Gastrocnemius medialis (tissue), 4 donors: ENCODE results near the gene TMIE. TPM values are rescaled to one million over a fixed set of nuclear protein-coding genes. Genes with fewer than 3 reads are reported as not detected.

Source experiments
- ATAC-seq, 2 donors: fragments of 150-250 bp; one replicate each; pipeline ENCODE4 v1.9.1; 2016
- DNase-seq, 2 donors: peaks; one replicate each; pipeline ENCODE4 v3.0.0-alpha.2; 2019
- H3K27ac ChIP-seq, 4 donors: fragments of 200-600 bp; sonication (generic); 1 replicate in 1 of 4; 2 replicates in 3 of 4; pipeline ENCODE4 v1.5.1; 2016 to 2018; ENCODE audit warnings: mild to moderate bottlenecking in 2 of 4, moderate library complexity in 1 of 4
- H3K27me3 ChIP-seq, 3 donors: fragments of 200-600 bp; sonication (generic) in 2 of 3; 1 replicate in 1 of 3; 2 replicates in 2 of 3; pipeline versions ENCODE4 v1.5.1 to v1.6.0; 2016 to 2019; ENCODE audit warnings: mild to moderate bottlenecking in 1 of 3, moderate library complexity in 1 of 3
- H3K36me3 ChIP-seq, 2 donors: fragments of 200-600 bp; sonication (generic) in 1 of 2; one replicate each; pipeline ENCODE4 v1.5.1; 2017 to 2018
- H3K4me1 ChIP-seq, 2 donors: fragments of 200-600 bp; sonication (generic) in 1 of 2; one replicate each; pipeline ENCODE4 v1.5.1; 2016 to 2017; ENCODE audit warnings: mild to moderate bottlenecking in 2 of 2
- H3K4me3 ChIP-seq, 4 donors: fragments of 200-600 bp; sonication (generic) in 3 of 4; 1 replicate in 1 of 4; 2 replicates in 3 of 4; pipeline ENCODE4 v1.5.1; 2016 to 2019; ENCODE audit warnings: mild to moderate bottlenecking in 2 of 4
- H3K9me3 ChIP-seq, 3 donors: fragments of 200-600 bp; sonication (generic) in 2 of 3; 1 replicate in 1 of 3; 2 replicates in 2 of 3; pipeline ENCODE4 v1.5.1; 2016 to 2019
- POLR2A ChIP-seq, 2 donors: fragments of 450-650 bp; IDR thresholded peaks; one replicate each; pipeline ENCODE4 v1.6.1; 2017; ENCODE audit warnings: antibody characterized with exemption in 2 of 2, mild to moderate bottlenecking in 2 of 2, moderate library complexity in 2 of 2
- in situ Hi-C, 4 donors: fragments of 200-750 bp; cut with MboI; loops; one replicate each; pipeline versions ENCODE4 v1.15.0 to v1.8.0; 2017; ENCODE audit warnings: low sequenced_read_pairs in 4 of 4
- intact Hi-C: fragments of 100-400 bp; cut with DNase I; formaldehyde crosslinking; loops from one replicate; pipeline ENCODE4 v1.15.1; 2023; ENCODE audit warnings: low total_unique reads
- total RNA-seq, 4 donors: library from RNA; depleted of rRNA; stranded (reverse); fragments of >200 nt; gene quantifications; one replicate each; pipeline versions ENCODE4 v1.1.0 to v1.2.3, GENCODE V29; 2016
- TF ChIP-seq, protein P1 (sequence below), 5 experiments: fragments of 450-650 bp in 3 of 5; fragments of 200-600 bp in 2 of 5; sonication (generic) in 2 of 5; IDR thresholded peaks in 4 of 5; conservative IDR thresholded peaks in 1 of 5; 1 replicate in 4 of 5; 2 replicates in 1 of 5; pipeline ENCODE4 v1.5.1; 2016 to 2019; ENCODE audit warnings: antibody characterized with exemption in 5 of 5, mild to moderate bottlenecking in 3 of 5, moderate library complexity in 3 of 5

TMIE gene
- total RNA-seq, 4 donors from 2014 or later, result 0.20 to 0.26 (median 0.22) TPM; not detected in 1

DNA sequence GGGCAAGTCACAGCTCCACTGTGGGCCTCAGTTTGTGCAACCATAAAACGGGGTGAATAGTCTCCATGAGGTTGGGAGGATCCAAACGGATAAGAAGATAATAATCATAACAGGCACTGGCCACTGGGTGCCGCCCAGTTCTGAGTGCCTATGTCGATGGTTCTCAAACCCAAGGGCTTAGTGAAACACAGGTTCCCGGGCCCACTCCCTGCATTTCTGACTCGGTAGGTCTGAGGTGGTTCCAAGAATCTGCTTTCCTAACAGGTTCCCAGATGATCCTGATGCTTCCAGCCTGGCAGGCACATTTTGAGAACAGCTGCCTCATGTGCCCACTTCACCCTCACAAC lies 28.9 kb upstream of the TMIE start:
- no peaks in the 10 kb centered on the region for H3K4me1 ChIP-seq
- in situ Hi-C loops, result no loop called here
- DNase-seq (peak in 1 of 2 donors; percentile 1), ATAC-seq (no peak)
- H3K36me3 ChIP-seq, result peaks cover 0 to 34% of the 10 kb centered on the region in 2 donors
- H3K27ac ChIP-seq, result no peak overlapping the region
- intact Hi-C loops, result no loop called here
- H3K9me3 ChIP-seq, result no peaks in the 10 kb centered on the region
- no peak overlapping the region for H3K4me3 ChIP-seq
- no peaks in the 10 kb centered on the region for H3K27me3 ChIP-seq
- TF ChIP-seq, protein P1, sequence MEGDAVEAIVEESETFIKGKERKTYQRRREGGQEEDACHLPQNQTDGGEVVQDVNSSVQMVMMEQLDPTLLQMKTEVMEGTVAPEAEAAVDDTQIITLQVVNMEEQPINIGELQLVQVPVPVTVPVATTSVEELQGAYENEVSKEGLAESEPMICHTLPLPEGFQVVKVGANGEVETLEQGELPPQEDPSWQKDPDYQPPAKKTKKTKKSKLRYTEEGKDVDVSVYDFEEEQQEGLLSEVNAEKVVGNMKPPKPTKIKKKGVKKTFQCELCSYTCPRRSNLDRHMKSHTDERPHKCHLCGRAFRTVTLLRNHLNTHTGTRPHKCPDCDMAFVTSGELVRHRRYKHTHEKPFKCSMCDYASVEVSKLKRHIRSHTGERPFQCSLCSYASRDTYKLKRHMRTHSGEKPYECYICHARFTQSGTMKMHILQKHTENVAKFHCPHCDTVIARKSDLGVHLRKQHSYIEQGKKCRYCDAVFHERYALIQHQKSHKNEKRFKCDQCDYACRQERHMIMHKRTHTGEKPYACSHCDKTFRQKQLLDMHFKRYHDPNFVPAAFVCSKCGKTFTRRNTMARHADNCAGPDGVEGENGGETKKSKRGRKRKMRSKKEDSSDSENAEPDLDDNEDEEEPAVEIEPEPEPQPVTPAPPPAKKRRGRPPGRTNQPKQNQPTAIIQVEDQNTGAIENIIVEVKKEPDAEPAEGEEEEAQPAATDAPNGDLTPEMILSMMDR (IDR thresholded peaks at IDR 0.05 in 4 of 5, conservative IDR thresholded peaks at IDR 0.05 in 1 of 5), result no peak
- TF ChIP-seq POLR2A (IDR thresholded peaks at IDR 0.05), result no peak

DNA sequence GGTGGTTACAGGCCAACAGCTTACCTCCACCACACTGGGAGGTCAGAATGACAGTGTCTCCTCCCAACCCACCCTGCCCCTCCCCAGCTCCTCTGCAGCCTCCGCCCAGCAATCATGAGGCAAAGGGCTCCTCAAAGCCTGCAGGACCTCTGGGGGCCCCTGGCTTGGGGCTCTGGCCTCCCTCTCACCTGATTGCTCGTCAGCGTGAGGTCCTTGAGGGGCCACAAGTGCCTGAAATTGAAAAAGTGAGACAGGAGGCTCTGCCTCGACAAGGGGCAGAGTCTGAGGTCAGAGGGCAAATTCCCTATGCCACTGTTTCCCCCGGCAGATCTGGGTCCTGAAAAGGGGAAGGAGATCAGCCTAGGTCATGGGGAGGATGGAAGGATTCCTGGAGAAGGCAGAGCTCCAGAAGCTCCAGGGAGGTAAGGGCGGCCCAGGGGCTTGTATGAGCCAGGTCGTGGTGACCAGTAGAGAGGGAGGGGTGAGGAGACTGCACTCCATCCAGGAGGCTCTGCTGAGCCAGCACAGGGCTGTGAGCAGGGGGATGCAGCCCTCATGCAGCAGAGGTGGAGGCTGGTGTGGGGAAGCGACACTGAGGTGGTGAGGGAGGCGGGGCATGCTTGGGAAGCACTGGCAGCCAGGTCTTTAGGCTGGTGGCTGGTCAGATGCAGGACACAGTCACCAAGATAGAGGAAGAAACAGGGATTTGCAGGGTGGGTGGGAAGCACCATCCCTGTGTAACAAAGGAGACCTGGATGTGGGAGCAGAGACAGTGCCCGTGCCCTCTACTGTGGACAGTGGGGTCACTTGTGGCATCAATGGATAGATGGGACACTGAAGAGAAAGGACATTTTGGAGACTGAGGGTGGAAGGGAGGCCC lies 27.8 kb upstream of the TMIE start:
- in situ Hi-C loops (no loop called here), intact Hi-C loops (no loop called here)
- no peaks in the 10 kb centered on the region for H3K27me3 ChIP-seq
- TF ChIP-seq POLR2A (IDR thresholded peaks at IDR 0.05), result no peak
- TF ChIP-seq, protein P1 (IDR thresholded peaks at IDR 0.05 in 4 of 5, conservative IDR thresholded peaks at IDR 0.05 in 1 of 5), result no peak
- H3K27ac ChIP-seq, result no peak overlapping the region
- DNase-seq (peak in 1 of 2 donors; percentile 1), ATAC-seq (no peak)
- H3K9me3 ChIP-seq, result no peaks in the 10 kb centered on the region
- H3K4me3 ChIP-seq, result no peak overlapping the region
- peaks cover 0 to 34% of the 10 kb centered on the region in 2 donors for H3K36me3 ChIP-seq
- no peaks in the 10 kb centered on the region for H3K4me1 ChIP-seq

DNA sequence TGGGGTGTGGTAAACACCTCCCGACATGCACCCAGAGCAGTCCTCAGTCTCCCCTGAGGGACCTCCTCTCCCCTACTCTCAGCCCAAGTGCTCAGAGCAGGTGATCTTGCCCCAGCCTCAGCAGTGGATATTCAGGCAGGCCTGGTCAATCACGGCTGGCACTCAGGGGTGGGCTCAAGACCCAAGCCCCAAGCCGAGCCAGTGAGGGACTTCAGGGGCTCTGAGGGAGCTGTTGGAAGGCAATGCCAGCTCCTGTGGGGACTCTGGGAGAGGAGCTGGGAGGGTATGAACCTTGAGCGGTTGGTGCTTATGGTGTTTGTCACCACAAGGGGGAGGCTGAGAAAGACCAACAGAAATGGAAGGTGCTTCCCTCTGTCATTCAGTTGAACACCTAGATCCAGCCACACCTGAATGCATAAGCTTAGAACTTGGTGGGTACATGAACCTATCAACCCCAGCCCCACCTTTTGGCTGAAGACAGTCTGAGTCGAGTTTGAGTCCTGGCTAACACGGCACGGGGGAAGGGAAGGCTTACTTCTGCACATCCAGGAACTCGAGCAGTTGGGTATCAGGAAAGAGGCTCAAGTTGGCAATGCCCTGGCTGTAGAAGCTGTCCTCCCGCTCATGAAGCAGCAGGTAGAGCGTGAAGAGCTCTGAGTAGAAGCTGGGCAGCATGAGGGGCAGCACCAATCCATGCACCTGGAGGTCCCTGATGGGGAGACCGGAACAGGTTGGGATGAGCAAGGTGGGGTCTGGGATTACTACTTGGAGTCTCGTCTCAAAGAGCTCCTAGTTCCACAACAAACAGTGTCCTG lies 27.0 kb upstream of the TMIE start:
- no peaks in the 10 kb centered on the region for H3K9me3 ChIP-seq
- H3K27me3 ChIP-seq, result no peaks in the 10 kb centered on the region
- DNase-seq (peak in 1 of 2 donors; percentile 6), ATAC-seq (no peak)
- intact Hi-C loops, result no loop called here
- H3K4me1 ChIP-seq, result no peaks in the 10 kb centered on the region
- H3K4me3 ChIP-seq, result no peak overlapping the region
- in situ Hi-C loops, result no loop called here
- H3K27ac ChIP-seq, result no peak overlapping the region
- no peak for TF ChIP-seq POLR2A (IDR thresholded peaks at IDR 0.05)
- TF ChIP-seq, protein P1 (IDR thresholded peaks at IDR 0.05 in 4 of 5, conservative IDR thresholded peaks at IDR 0.05 in 1 of 5), result no peak
- peaks cover 0 to 34% of the 10 kb centered on the region in 2 donors for H3K36me3 ChIP-seq

DNA sequence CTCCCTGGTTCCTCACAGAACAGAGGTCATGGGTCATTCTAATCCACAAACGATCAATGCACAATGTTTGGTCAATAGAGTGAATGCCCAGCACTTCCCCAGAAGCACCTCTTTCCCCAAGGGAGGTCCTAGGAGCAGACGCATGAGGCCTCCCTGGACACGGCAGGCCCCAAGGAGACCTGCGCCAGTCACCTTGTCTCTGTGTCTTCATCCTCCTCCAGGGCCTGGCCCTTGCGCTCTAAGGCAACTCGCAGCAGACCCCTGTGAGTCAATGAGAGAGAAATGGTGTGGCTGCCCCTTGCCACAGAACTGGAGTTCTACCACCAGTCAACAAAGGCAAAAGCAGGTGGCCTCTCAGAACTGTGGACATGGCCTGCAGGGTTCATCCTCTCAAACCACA lies 25.8 kb upstream of the TMIE start:
- DNase-seq (no peak), ATAC-seq (no peak)
- H3K4me3 ChIP-seq, result no peak overlapping the region
- no peak overlapping the region for H3K27ac ChIP-seq
- H3K9me3 ChIP-seq, result no peaks in the 10 kb centered on the region
- H3K36me3 ChIP-seq, result peaks cover 0 to 41% of the 10 kb centered on the region in 2 donors
- in situ Hi-C loops, result loop anchor here in 1 of 4 donors (25.0 kb wide), 1 partner anchor 337 kb away; no protein-coding TSS in a partner anchor
- intact Hi-C loops, result no loop called here
- TF ChIP-seq, protein P1 (IDR thresholded peaks at IDR 0.05 in 4 of 5, conservative IDR thresholded peaks at IDR 0.05 in 1 of 5), result no peak
- TF ChIP-seq POLR2A (IDR thresholded peaks at IDR 0.05), result no peak
- no peaks in the 10 kb centered on the region for H3K27me3 ChIP-seq
- H3K4me1 ChIP-seq, result no peaks in the 10 kb centered on the region
